GM19351 (cell line): ENCODE results near the gene XPO5.
A peak's percentile ranks its signal among the peaks of the same experiment; 100 is the strongest.
"Not testable (repeated sequence)": the region's sequence is repeated elsewhere in the genome, so short reads cannot be mapped to it uniquely, and the experiment has no call there.

ENCODE experiments used
- ATAC-seq: cut with Tn5 transposase; IDR thresholded peaks from one replicate; pipeline ENCODE4 v1.9.1; 2021; ENCODE audit warnings: mild to moderate bottlenecking, moderate library complexity; ENCODE audit not compliant: unreplicated experiment

XPO5 gene

DNA sequence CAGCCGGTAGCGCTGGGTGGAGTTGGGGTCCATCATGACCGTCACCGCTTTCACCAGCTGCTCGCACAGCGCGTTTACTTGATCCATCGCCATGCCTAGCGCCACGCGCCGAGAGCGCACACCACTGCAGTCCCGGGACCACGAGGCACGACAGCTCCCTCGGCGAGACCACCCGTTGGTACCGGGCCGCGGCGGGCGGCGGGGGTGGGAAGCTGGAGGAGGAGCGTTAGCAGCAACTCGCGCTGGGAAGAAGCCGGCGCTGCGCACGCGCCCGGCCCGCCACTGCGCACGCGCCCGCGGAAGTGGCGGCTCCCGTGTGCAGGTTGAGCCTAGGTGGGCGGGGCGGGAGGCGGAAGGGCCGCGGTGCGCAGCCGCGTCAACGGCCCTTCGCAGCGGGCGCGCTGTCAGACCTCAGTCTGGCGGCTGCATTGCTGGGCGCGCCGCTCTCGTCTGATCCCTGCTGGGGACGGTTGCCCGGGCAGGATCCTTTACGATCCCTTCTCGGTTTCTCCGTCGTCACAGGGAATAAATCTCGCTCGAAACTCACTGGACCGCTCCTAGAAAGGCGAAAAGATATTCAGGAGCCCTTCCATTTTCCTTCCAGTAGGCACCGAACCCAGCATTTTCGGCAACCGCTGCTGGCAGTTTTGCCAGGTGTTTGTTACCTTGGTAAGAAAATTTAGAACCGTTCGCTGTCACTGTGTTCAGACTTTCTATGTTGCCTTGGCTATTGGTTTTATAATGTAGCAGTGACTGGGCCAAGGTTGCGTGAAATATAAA, at the start of gene XPO5, which contains the start of gene POLH:
Gene XPO5, minus strand, starts transcription at position 267 of the 780 bp plus-strand sequence. Its CDS starts 174 bp downstream, at position 93.
Gene POLH, plus strand, starts transcription at position 414 of the 780 bp plus-strand sequence. CDS start 6,135 bp downstream, outside the sequence.
- ATAC-seq, result peak; percentile 86

DNA sequence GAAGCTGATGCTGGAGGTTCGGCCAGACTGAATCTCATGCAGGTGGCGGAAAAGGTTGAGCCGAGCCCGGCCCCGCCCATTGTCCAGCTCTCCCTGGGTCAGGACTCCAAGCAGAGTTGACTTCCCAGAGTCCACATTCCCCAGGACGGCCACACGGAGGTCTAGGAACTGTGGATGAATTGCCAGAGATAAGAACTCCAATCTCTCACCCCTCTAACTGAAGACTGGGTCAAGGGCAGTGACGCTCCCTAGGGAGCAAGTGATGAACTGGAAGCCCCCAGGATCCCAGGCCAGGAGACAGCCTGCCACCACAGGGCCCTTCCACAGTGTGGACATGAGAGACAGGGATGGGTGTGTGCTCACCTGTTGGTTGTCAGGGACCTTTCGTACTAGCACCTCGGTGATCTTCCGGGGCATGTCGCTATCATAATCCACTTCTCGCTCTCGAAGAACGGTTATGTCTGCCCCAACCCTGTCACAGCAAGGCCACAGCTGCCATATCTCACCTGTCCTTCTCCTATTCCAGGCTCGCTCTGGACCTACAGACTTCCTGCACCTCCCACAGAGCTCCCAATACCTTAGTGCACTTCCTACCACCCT, 49.7 kb upstream of the XPO5 start:
- ATAC-seq, result no peak

- no peak for ATAC-seq
Measured at GRCh38 chr6:43624786-43625288, 49.0 kb upstream of the XPO5 start.

DNA sequence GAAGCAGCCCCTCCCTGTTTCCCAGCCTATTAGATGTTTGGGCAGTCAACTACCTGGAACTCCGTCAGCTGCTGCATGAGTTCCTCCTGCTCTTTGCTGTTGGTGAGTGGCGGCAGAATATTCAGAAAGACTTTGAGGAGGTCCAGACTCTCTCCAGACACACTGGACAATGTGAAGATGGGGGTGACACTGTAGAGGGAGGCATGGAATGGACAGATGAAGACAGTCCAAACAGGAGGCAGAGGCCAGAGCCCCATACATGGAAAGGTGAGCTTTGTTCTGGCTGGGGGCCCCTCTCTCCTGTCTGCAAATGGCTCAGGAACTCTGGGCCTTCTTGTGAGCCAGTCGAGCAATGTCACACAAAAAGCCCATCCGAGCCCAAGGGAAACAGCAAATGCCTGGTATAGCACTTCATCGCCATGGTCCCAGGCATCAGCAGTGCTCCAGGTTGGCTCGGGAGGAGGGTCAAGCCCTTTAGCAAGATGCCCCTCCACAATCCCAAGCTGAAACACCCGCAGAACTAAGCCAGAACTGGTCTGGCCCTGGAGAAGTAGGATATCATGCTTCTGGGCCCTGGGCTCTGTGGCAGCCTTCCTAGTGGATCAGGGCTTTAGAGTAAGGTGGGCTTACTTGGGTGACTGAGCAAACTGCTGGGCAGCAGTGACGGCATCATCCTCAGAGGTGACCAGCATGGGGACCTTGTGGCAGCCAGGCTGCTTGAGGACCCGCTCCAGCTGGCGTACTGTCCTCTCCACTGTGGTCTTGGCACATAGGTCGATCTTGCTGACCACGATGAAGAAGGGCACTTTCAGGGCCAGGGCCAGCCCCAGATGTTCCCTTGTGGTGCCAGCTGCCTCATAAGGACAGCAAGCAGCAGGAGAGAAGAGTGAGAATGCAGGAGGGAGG, 48.3 kb upstream of the XPO5 start:
- ATAC-seq, result no peak

DNA sequence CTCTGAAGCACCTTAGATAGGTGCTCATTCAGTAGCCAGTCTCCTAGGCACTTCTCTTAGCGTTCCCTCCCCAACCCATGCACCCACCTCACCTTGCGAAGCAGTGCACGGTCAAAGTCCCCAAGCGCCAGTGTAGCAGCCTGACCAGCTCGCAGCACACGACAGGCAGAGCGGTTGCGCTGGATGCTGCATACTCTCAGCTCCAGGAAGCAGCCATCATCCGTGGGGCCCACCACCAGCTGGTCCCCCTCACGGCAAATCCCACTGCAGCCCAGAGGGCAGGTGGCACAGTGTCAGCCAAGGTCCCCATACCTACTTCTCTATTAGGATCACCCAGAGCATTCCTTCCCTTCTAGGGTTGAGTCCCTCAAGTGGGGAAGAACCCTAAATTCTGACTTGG, 46.7 kb upstream of the XPO5 start:
- ATAC-seq, result no peak

DNA sequence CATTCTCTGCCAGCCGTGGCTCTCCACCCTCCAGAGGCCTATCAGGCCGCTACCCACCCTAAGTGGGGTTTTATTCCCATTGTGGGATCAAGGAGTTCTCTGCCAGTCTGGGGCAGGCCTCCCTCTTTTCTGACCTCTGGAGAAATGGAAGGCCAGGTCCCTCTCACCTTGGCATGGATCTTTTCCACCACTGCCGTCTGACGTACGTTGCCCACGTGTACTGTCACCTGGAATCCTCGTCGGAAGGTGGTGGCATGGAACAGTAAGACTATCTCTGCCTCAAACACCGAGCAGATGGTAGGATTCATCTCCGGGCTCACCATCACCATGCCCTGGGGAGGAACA, 46.0 kb upstream of the XPO5 start:
- ATAC-seq, result no peak

GRCh38 chr6:43621078-43621835, 45.4 kb upstream of the XPO5 start:
- no peak for ATAC-seq

- no peak for ATAC-seq
Measured at GRCh38 chr6:43616725-43617472, 41.1 kb upstream of the XPO5 start.

- no peak for ATAC-seq
Measured at GRCh38 chr6:43614396-43614730, 38.5 kb upstream of the XPO5 start.

- ATAC-seq, result no peak
Measured at GRCh38 chr6:43613721-43614395, 38.0 kb upstream of the XPO5 start.

DNA sequence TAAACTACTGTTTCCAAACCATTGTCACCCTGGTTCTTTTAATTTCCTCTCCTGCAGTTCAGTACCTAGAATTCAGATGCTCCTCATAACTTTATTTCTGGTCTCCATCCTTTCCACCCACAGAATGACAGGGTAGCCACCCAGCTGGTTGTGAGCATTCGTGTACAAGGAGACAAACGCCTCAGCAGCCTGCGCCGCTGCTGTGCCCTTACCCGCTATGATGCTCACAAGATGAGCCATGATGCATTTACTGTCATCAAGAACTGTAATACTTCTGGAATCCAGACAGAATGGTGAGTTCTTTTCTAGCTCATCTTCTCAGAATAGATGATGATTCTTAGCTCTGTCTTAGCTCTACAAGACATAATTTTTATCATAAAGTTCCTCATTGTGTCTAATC, 34.6 kb upstream of the XPO5 start:
- ATAC-seq, result no peak

DNA sequence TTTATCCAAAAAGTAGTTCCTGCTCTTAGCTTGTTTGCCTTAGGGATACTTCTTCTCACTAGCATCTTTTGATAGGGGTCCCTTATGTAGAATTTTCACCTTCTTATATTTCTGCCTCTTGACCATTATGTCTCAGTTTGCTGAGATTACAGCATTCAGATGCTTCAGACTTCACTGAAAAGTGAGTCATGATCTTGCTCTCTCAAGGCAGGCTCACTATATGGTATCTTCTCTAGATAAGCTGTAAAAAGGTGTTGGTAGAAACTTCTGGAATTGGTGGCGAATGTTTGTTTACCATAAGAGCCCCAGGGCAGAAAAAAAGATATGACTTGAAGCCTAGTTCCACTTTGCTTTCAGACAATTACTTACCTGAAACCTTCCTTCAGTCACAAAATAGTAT, 33.6 kb upstream of the XPO5 start:
- ATAC-seq, result no peak

DNA sequence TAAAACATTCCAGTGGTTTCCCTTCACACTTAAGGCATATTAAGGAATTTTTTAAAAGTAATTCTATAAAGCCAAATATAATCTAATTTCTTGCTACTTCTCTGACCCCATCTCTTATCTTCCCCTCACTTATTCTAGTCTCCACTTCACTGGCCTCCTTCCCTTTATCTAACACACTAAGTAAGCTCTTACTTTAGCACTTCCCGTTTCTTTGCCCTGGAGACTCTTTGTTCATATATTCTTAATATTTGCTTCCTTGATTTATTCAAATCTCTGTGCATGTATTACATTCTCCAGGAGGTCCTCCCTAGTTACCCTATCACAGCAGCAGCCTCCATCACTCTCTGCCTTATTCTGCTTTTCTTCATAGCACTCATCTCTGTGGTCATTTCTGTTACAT, 33.0 kb upstream of the XPO5 start:
- ATAC-seq, result no peak

DNA sequence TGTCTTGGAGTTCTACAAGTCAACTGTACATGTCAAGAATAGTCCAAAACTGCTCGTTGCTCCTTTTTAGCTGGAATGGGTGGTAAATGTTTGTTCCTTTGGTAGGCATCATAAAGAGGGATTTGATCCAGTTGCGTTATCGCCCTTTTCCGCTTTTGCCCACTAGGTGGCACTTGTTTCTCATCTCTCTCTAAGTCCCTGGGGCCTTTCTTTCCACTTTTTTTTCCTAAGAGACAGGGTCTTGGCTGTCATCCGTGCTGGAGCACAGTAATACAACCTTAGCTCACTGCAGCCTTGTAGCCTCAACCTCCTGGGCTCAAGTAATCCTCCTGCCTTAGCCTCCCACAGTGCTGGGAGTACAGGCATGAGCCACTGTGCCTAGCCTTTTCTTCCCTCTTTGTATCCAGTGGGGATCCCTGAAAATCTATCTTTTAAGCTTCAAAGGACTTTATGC, 32.5 kb upstream of the XPO5 start:
- no peak for ATAC-seq

- no peak for ATAC-seq
Measured at GRCh38 chr6:43606019-43606418, 30.2 kb upstream of the XPO5 start.

GRCh38 chr6:43604174-43604573, 28.3 kb upstream of the XPO5 start:
- ATAC-seq, result no peak

- no peak for ATAC-seq
Measured at GRCh38 chr6:43600595-43600994, 24.8 kb upstream of the XPO5 start.

GRCh38 chr6:43593938-43594337, 18.1 kb upstream of the XPO5 start:
- no peak for ATAC-seq

DNA sequence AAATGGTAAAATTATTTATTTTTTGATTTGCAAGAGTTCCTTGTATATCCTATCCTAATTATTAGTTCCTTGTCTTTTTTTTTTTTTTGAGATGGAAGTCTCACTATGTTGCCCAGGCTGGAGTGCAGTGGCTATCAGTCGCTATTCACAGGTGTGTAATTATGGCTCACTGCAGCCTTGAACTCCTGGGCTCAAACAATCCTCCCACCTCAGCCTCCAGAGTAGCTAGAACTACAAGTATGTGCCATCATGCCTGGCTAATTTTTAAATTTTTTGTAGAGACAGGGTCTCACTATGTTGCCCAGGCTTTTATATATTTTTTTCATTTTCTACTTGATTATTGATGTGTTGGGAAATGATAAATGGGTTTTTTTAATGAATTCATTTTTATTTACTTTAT, 13.7 kb upstream of the XPO5 start:
- ATAC-seq, result not testable (repeated sequence)
